Body of pancreas (tissue), 4 donors: ENCODE measurements around the gene NEDD9.

Experiments
- CTCF ChIP-seq, 7 experiments: fragments of 450-650 bp in 4 of 7; fragments of 200-600 bp in 3 of 7; sonication (generic) in 3 of 7; IDR thresholded peaks; one replicate each; pipeline ENCODE4 v1.5.1; 2016 to 2019; ENCODE audit warnings: antibody characterized with exemption in 7 of 7
- POLR2A ChIP-seq, 3 donors: fragments of 450-650 bp; IDR thresholded peaks; one replicate each; pipeline ENCODE4 v1.6.1; 2016; ENCODE audit warnings: antibody characterized with exemption in 3 of 3, mild to moderate bottlenecking in 2 of 3

- no peak for TF ChIP-seq CTCF (IDR thresholded peaks at IDR 0.05)
- TF ChIP-seq POLR2A (IDR thresholded peaks at IDR 0.05) = no peak
These were observed 64.3 kb downstream of the NEDD9 start for GRCh38 chr6:11168091-11168635.
